Mucosa of descending colon (tissue), 3 donors: Measurements from ENCODE around the gene ST6GALNAC1. TPM values are rescaled to one million over a fixed set of nuclear protein-coding genes. Genes with fewer than 3 reads are reported as not detected.

Experiments used
- ATAC-seq: fragments of 200-7000 bp; cut with Tn5 transposase; one replicate; pipeline ENCODE4 v1.9.1; 2020; ENCODE audit warnings: mild to moderate bottlenecking, moderate library complexity
- DNase-seq, 3 donors: peaks; one replicate each; pipeline ENCODE4 v3.0.0-alpha.2; 2020
- H3K36me3 ChIP-seq: fragments of 200-600 bp; one replicate; pipeline ENCODE4 v1.8.0; 2021; ENCODE audit warnings: low read depth, mild to moderate bottlenecking
- H3K4me1 ChIP-seq: fragments of 200-600 bp; one replicate; pipeline ENCODE4 v1.8.0; 2021; ENCODE audit warnings: low read depth, mild to moderate bottlenecking
- H3K4me3 ChIP-seq: fragments of 200-600 bp; one replicate; pipeline ENCODE4 v1.8.0; 2021; ENCODE audit warnings: mild to moderate bottlenecking
- H3K9me3 ChIP-seq: fragments of 200-600 bp; one replicate; pipeline ENCODE4 v1.8.0; 2021; ENCODE audit warnings: mild to moderate bottlenecking
- CTCF ChIP-seq: fragments of 200-600 bp; IDR thresholded peaks from one replicate; pipeline ENCODE4 v1.8.0; 2022; ENCODE audit warnings: antibody characterized with exemption, mild to moderate bottlenecking
- intact Hi-C, 2 donors: fragments of 100-400 bp; cut with DNase I in 1 of 2; cut with micrococcal nuclease in 1 of 2; formaldehyde crosslinking; loops; one replicate each; pipeline versions ENCODE4 v1.11.0 to v1.11.1; 2022; cut with DNase I, micrococcal nuclease
- total RNA-seq, 3 donors: library from RNA; stranded (reverse); fragmentation: NEBNext Ultra II Directional in 2 of 3; extraction: Animal tissue kit (Norgen Biotek cat#: 25700) in 2 of 3; gene quantifications; one replicate each; pipeline versions ENCODE4 v1.2.1 to v1.2.4, GENCODE V29; 2021 to 2023
- donor health status: DM: no; HTN: no; CAD: no; lungs with moderate emphysema.
- donor health status: DM: no; HTN: no; CAD: no.
- donor health status: DM: no; HTN: yes; CAD: no.

ST6GALNAC1 gene
- total RNA-seq, 3 donors from 2014 or later = 90.2 to 363 (median 336) TPM

GRCh38 chr17:76660656-76661042, 17.1 kb upstream of the ST6GALNAC1 start:
- ATAC-seq (peak; percentile 54), DNase-seq (no peak)
- H3K9me3 ChIP-seq = no peaks in the 10 kb centered on the region
- intact Hi-C loops = no loop called here
- H3K36me3 ChIP-seq = no peaks in the 10 kb centered on the region
- TF ChIP-seq CTCF = no peak
- no peak overlapping the region for H3K4me3 ChIP-seq
- peaks cover 32% of the 10 kb centered on the region for H3K4me1 ChIP-seq

DNA sequence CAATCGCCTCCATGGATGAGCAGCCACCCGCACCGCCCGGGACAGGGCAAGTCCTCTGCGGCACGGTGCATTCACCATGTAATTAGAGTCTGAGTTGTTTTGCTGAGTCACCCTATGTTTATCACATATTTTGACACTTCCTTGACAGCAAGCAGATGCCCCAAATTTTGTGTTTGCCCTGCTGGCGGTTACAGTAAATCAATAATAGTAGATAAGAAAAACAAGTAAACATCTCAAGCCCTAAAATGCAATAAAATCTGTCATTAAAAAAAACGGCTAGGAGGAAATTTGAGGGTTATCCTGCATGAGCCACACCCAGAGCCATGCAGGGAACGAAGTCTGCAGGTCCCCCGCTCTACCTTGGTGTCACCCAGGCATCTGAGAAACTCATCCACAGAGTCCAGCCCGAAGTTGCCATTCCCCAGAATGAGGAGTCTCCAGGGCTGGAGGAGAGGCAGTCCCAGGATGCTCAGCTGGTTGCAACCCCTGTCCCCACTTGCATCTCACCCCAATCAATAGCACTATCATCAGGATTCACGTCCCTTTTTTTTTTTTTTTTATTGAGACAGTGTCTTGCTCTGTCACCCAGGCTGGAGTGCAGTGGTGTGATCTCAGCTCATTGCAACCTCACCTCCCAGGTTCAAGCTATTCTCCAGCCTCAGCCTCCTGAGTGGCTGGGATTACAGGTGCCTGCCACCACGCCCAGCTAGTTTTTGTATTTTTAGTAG, 16.5 kb upstream of the ST6GALNAC1 start:
- no peak for TF ChIP-seq CTCF
- intact Hi-C loops = no loop called here
- H3K9me3 ChIP-seq = no peaks in the 10 kb centered on the region
- peaks cover 32% of the 10 kb centered on the region for H3K4me1 ChIP-seq
- peak; percentile 87 for ATAC-seq
- DNase-seq = peak; percentile 74 to 79 (median 77)
- no peaks in the 10 kb centered on the region for H3K36me3 ChIP-seq
- peak overlapping the region; percentile 6 for H3K4me3 ChIP-seq

DNA sequence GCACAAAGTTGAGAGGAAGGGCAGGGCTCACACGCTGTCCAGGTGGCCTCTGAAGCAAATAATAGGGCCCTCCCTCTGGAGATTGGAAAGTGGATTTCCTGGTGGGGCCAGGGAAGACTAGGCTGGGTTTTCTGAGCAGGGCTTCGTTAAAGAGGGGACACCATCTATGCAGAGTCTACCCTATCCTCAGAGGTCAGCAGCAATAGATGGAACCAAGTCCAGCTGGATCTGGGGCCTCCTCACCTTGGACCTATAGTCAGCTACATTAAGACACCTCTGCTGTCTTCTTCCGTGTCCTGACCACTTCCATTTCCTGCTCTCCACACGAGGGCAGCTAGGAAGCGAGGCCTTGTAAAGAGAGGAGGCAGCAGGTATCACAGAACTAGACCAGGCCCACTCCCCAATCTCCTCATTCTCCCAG, 14.7 kb upstream of the ST6GALNAC1 start:
- H3K4me3 ChIP-seq = no peak overlapping the region
- intact Hi-C loops = no loop called here
- TF ChIP-seq CTCF = no peak
- peak in 1 of 3 donors; percentile 58 for DNase-seq
- no peaks in the 10 kb centered on the region for H3K9me3 ChIP-seq
- H3K36me3 ChIP-seq = no peaks in the 10 kb centered on the region
- peaks cover 32% of the 10 kb centered on the region for H3K4me1 ChIP-seq
- peak; percentile 59 for ATAC-seq

DNA sequence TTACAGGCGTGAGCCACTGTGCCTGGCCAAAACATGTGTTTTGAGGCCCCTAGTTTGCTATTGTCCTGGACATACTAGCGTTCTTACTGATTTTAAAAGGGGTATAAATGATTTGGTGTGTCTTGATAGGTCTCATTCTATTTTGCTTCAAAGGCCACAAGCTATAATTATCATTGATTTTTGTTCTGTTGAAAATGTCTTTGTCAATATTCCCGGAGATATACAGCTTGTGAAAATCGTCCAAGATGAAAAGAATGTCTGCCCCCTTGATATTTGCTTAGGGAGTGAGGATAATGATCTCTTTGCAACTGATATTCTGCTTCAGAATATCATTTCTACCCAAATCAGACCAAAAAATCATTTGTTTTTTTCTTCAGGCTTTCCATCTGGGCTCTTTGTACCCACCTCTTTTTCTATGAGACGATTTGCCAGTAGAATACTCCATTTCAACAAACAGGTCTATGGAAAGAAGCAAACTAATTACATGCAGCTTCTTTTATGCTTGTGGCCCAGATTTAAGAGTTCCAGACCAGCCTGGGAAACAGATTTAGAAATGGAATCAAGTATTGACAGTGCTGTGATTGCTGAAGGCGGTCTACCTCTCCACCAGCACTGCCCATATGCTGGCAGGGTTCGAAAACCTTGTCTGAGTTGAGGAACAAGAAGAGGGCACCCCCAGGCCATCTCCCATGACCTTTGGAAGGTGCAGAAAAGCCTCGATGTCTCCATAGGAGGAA, 14.1 kb upstream of the ST6GALNAC1 start:
- DNase-seq (no peak), ATAC-seq (no peak)
- no peak for TF ChIP-seq CTCF
- Histone ChIP-seq H3K4me1 (peaks cover 32% of the 10 kb centered on the region), H3K4me3 (no peak overlapping the region), H3K9me3 (no peaks in the 10 kb centered on the region), H3K36me3 (no peaks in the 10 kb centered on the region)
- intact Hi-C loops = no loop called here

DNA sequence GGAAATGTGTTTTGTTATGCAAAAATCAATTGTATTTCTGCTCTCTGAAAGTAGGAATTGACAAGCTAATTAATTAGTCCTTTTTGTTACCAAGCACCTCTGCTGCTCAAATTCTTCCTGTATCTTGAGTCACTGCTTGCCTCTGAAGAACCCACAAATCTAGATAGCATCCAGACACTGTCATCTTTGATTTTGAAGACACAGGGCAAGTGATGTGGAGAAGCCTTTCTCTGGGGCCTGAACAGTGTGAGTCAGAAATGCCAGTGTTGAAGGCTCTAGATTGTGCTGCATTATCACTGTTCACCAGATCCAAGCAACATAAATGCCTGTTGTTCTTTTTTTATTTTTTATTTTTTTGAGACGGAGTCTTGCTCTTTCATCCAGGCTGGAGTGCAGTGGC, 10.9 kb upstream of the ST6GALNAC1 start:
- Histone ChIP-seq H3K4me1 (peaks cover 23% of the 10 kb centered on the region), H3K9me3 (no peaks in the 10 kb centered on the region), H3K36me3 (no peaks in the 10 kb centered on the region), H3K4me3 (no peak overlapping the region)
- intact Hi-C loops = no loop called here
- TF ChIP-seq CTCF = no peak
- DNase-seq = no peak
- ATAC-seq = no peak
